Neural cell (in vitro differentiated cells): ENCODE data around the gene PPM1L.

Source experiments
- EZH2 ChIP-seq: fragments of 200-600, 300-800 bp; shearing (Covaris generic), sonication (generic); IDR thresholded peaks from 2 replicates; pipeline ENCODE4 v1.6.1; 2014; ENCODE audit warnings: antibody characterized with exemption, low read length, borderline replicate concordance, mild to moderate bottlenecking; ENCODE audit not compliant: insufficient read depth, poor library complexity, severe bottlenecking
- POLR2AphosphoS5 ChIP-seq: IDR thresholded peaks from 2 replicates; pipeline ENCODE4 v1.6.1; 2012
- REST ChIP-seq: IDR thresholded peaks from 2 replicates; pipeline ENCODE4 v1.6.1; 2012; ENCODE audit warnings: borderline replicate concordance
- SMC3 ChIP-seq: fragments of 450-650 bp; conservative IDR thresholded peaks from 2 replicates; pipeline ENCODE4 v1.6.1; 2014; ENCODE audit warnings: antibody characterized with exemption, mild to moderate bottlenecking, moderate library complexity; ENCODE audit not compliant: poor library complexity
- TF ChIP-seq, protein P1 (sequence below): fragments of 450-650 bp; IDR thresholded peaks from 2 replicates; pipeline ENCODE4 v1.5.1; 2014; ENCODE audit warnings: antibody characterized with exemption, mild to moderate bottlenecking, moderate library complexity; ENCODE audit not compliant: poor library complexity, severe bottlenecking

DNA sequence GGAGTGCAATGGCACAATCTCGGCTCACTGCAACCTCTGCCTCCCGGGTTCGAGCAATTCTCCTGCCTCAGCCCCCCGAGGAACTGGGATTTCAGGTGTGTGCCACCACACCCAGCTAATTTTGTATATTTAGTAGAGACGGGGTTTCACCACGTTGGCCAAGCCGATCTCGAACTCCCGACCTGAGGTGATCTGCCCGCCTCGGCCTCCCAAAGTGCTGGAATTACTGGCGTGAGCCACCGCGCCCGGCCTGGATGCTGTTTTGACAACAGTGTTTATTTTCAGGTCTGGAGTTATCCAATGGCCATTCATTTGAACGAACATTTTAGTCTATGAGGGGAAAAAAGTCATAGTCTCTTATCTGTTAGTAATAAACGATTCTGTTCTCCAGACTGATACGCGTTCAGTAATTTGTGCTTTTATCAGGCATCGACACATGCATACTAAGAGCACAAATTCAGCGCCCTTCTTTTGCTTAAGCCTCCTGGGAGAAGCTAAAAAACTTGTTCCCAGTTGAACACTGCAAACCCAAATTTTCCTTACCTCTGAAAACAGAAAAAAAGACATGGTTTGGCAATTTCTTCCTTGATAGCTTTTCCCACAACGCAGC is 347.9 kb downstream of the PPM1L start:
- TF ChIP-seq, protein P1, sequence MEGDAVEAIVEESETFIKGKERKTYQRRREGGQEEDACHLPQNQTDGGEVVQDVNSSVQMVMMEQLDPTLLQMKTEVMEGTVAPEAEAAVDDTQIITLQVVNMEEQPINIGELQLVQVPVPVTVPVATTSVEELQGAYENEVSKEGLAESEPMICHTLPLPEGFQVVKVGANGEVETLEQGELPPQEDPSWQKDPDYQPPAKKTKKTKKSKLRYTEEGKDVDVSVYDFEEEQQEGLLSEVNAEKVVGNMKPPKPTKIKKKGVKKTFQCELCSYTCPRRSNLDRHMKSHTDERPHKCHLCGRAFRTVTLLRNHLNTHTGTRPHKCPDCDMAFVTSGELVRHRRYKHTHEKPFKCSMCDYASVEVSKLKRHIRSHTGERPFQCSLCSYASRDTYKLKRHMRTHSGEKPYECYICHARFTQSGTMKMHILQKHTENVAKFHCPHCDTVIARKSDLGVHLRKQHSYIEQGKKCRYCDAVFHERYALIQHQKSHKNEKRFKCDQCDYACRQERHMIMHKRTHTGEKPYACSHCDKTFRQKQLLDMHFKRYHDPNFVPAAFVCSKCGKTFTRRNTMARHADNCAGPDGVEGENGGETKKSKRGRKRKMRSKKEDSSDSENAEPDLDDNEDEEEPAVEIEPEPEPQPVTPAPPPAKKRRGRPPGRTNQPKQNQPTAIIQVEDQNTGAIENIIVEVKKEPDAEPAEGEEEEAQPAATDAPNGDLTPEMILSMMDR, result no peak
- TF ChIP-seq POLR2AphosphoS5, result no peak
- no peak for TF ChIP-seq EZH2
- TF ChIP-seq REST, result no peak
- no peak for TF ChIP-seq SMC3
